K562 (cell line): ENCODE data around the gene DIAPH3. TPM values are rescaled to one million over a fixed set of nuclear protein-coding genes. Genes with fewer than 3 reads are reported as not detected.

Experiments
- ATAC-seq: fragments of 200-7000 bp; cut with Tn5 transposase; 3 replicates; pipeline ENCODE4 v1.9.1; 2020; ENCODE audit warnings: moderate library complexity
- BruUV-seq: library from RNA; stranded (reverse); fragments of 400-500 nt; replicated peaks from 2 replicates; lab custom pipeline; 2021; lab: Mats Ljungman, UMichigan
- CTCF ChIA-PET: fragments of 300-600 bp; formaldehyde crosslinking; extraction: SDS; loops from one replicate; lab custom pipeline; 2021; ENCODE audit warnings: low intra/inter-chr PET ratio; lab: Yijun Ruan, JAX
- POLR2A ChIA-PET: fragments of 300-600, 350-650 bp; sonication (Branson Sonifier 250); formaldehyde crosslinking; extraction: SDS; loops from one replicate; lab custom pipeline; 2021; ENCODE audit warnings: antibody characterized with exemption, inconsistent platforms; lab: Yijun Ruan, JAX
- DNase-seq, 4 experiments: peaks; one replicate each; pipeline versions ENCODE4 v3.0.0 to v3.0.0-alpha.2; 2011 to 2018; ENCODE audit warnings: low spot score in 3 of 4, mixed read lengths in 3 of 4; ENCODE audit errors: extremely low read depth in 1 of 4
- FAIRE-seq: peaks from 2 replicates; lab custom pipeline; 2011; peaks lifted over from hg19 to GRCh38; lab: Jason Lieb, UNC
- H2AFZ ChIP-seq: 2 replicates; pipeline ENCODE4 v1.6.0; 2011; ENCODE audit warnings: low read depth, low read length, control low read depth, inconsistent platforms
- H3K27ac ChIP-seq: fragments of 200-600 bp; 3 replicates; pipeline ENCODE4 v1.8.0; 2011; ENCODE audit warnings: low read depth, mild to moderate bottlenecking, control low read depth, inconsistent platforms, low read length, moderate library complexity, mixed read lengths; ENCODE audit errors: extremely low read depth
- H3K27me3 ChIP-seq, 2 experiments: fragments of 300-600 bp in 1 of 2; 2 replicates in 1 of 2; 3 replicates in 1 of 2; pipeline versions ENCODE4 v1.6.0 to v1.8.0; 2011; ENCODE audit warnings: inconsistent platforms in 2 of 2, low read length in 2 of 2, mild to moderate bottlenecking in 1 of 2, mixed read lengths in 1 of 2, moderate library complexity in 1 of 2; ENCODE audit not compliant: control insufficient read depth in 2 of 2, insufficient read depth in 2 of 2
- H3K36me3 ChIP-seq: fragments of 300-600 bp; 3 replicates; pipeline ENCODE4 v1.8.0; 2011; ENCODE audit warnings: mild to moderate bottlenecking, low read length, inconsistent platforms; ENCODE audit not compliant: control insufficient read depth, insufficient read depth
- H3K4me1 ChIP-seq, 2 experiments: fragments of 200-600 bp in 1 of 2; replicated peaks in 1 of 2; 2 replicates in 1 of 2; 3 replicates in 1 of 2; pipeline versions ENCODE4 v1.5.1 to v1.8.0; 2011; ENCODE audit warnings: inconsistent platforms in 2 of 2, low read length in 2 of 2, mild to moderate bottlenecking in 1 of 2, mixed read lengths in 1 of 2, moderate library complexity in 1 of 2; ENCODE audit not compliant: control insufficient read depth in 2 of 2, insufficient read depth in 2 of 2
- H3K4me2 ChIP-seq: 2 replicates; pipeline ENCODE4 v1.6.1; 2011; ENCODE audit warnings: low read length, control low read depth, inconsistent platforms, mixed read lengths; ENCODE audit not compliant: insufficient read depth
- H3K4me3 ChIP-seq: fragments of 200-600 bp; sonication (generic), shearing (Covaris generic); 2 replicates; pipeline ENCODE4 v1.5.1; 2016; ENCODE audit warnings: control low read depth, inconsistent platforms
- H3K79me2 ChIP-seq: fragments of 200-600 bp; 3 replicates; pipeline ENCODE4 v1.8.0; 2011; ENCODE audit warnings: low read length, inconsistent platforms; ENCODE audit not compliant: control insufficient read depth, insufficient read depth
- H3K9ac ChIP-seq, 2 experiments: 2 replicates each; pipeline versions ENCODE4 v1.6.0 to v1.6.1; 2011; ENCODE audit warnings: low read depth in 2 of 2, low read length in 2 of 2, control low read depth in 1 of 2, inconsistent platforms in 1 of 2, mild to moderate bottlenecking in 1 of 2, mixed read lengths in 1 of 2; ENCODE audit not compliant: insufficient read depth in 1 of 2
- H3K9me1 ChIP-seq: one replicate; pipeline ENCODE4 v1.6.0; 2011; ENCODE audit warnings: inconsistent platforms, mild to moderate bottlenecking, low read length, moderate library complexity; ENCODE audit not compliant: control insufficient read depth, insufficient read depth
- H3K9me3 ChIP-seq: replicated peaks from 2 replicates; pipeline ENCODE4 v1.5.1; 2011; ENCODE audit warnings: low read depth, low read length, inconsistent platforms; ENCODE audit not compliant: control insufficient read depth, insufficient read depth
- H4K20me1 ChIP-seq: replicated peaks from 2 replicates; pipeline ENCODE4 v1.6.1; 2011; ENCODE audit warnings: low read length, inconsistent platforms, mixed read lengths; ENCODE audit not compliant: control insufficient read depth, insufficient read depth
- CTCF ChIP-seq, 3 experiments: IDR thresholded peaks in 2 of 3; conservative IDR thresholded peaks in 1 of 3; 2 replicates each; pipeline ENCODE4 v1.5.1; 2011 to 2012; ENCODE audit warnings: low read length in 3 of 3, mild to moderate bottlenecking in 3 of 3, control low read depth in 2 of 3, improper control_type of control experiment in 1 of 3, inconsistent platforms in 1 of 3, low read depth in 1 of 3, mixed read lengths in 1 of 3, moderate library complexity in 1 of 3; ENCODE audit not compliant: insufficient read depth in 2 of 3
- HDAC6 ChIP-seq: IDR thresholded peaks from 2 replicates; pipeline ENCODE4 v1.6.1; 2012; ENCODE audit warnings: low read depth, mild to moderate bottlenecking, control low read depth, inconsistent platforms, low read length, moderate library complexity
- PKNOX1 ChIP-seq: fragments of 450-650 bp; IDR thresholded peaks from 2 replicates; pipeline ENCODE4 v1.6.1; 2016
- RAD21 ChIP-seq, 2 experiments: fragments of 250-450 bp in 1 of 2; fragments of 450-650 bp in 1 of 2; sonication (Bioruptor Pico) in 1 of 2; formaldehyde crosslinking in 1 of 2; IDR thresholded peaks in 1 of 2; conservative IDR thresholded peaks in 1 of 2; 2 replicates each; pipeline versions ENCODE4 v1.4.0 to v1.8.0; 2020 to 2022; ENCODE audit warnings: mild to moderate bottlenecking in 2 of 2, moderate library complexity in 1 of 2
- SMARCA5 ChIP-seq: fragments of 450-650 bp; IDR thresholded peaks from 2 replicates; pipeline ENCODE4 v1.6.1; 2016
- ZNF384 ChIP-seq: IDR thresholded peaks from 2 replicates; pipeline ENCODE4 v1.6.1; 2012; ENCODE audit warnings: low read depth, low read length, improper control_type of control experiment
- WGBS: fragments of 100-300 bp; shearing (Covaris generic); methylation state at CpG from one replicate; pipeline ENCODE4 v1.1.6; 2016; ENCODE audit warnings: low coverage, mixed read lengths; ENCODE audit not compliant: insufficient coverage; ENCODE audit errors: missing lambda C conversion rate; 5-methylcytosine and 5-hydroxymethylcytosine counted together
- in situ Hi-C: fragments of 300-500 bp; cut with MboI; formaldehyde crosslinking; loops from 4 replicates; pipeline ENCODE4 v1.15.0; 2018; ENCODE audit warnings: inconsistent platforms, mixed read lengths
- intact Hi-C: fragments of 100-400 bp; cut with micrococcal nuclease; formaldehyde crosslinking; loops from 2 replicates; pipeline ENCODE4 v1.14.2; 2022
- polyA plus RNA-seq, 8 experiments: library from polyadenylated mRNA; depleted of rRNA in 4 of 8; stranded (reverse) in 5 of 8; unstranded in 3 of 8; fragments of >200 nt; fragmentation: Nextera tagmentation in 2 of 8; fragmentation: Illumina TruSeq in 1 of 8; extraction: Ambion mirVana in 2 of 8; extraction: Trizol in 1 of 8; gene quantifications; 2 replicates each; pipeline versions ENCODE4 v1.2.1 to v1.2.3, GENCODE V29; 2011 to 2014; ENCODE audit warnings: inconsistent platforms in 1 of 8, missing spikeins in 1 of 8
- total RNA-seq, 7 experiments: library from RNA; depleted of rRNA in 6 of 7; stranded (reverse); fragments of >200 nt in 6 of 7; fragmentation: Illumina TruSeq in 2 of 7; extraction: Trizol in 2 of 7; gene quantifications; 2 replicates each; pipeline versions ENCODE4 v1.2.1 to v1.2.3, GENCODE V29; 2011 to 2021; ENCODE audit warnings: low replicate concordance in 1 of 7
- TF ChIP-seq, protein P1 (sequence below), 2 experiments: fragments of 450-650 bp; formaldehyde crosslinking in 1 of 2; IDR thresholded peaks; 2 replicates each; pipeline versions ENCODE4 v1.4.0 to v1.6.1; 2014 to 2020; ENCODE audit warnings: mild to moderate bottlenecking in 2 of 2, borderline replicate concordance in 1 of 2, low read depth in 1 of 2

Gene DIAPH3
- total and polyA plus RNA-seq, 9 of the 15 experiments (the other 6 are each of a cell fraction or from before 2014, with no cell fraction given) = 9.0 to 18.7 (median 14.7) TPM

DNA sequence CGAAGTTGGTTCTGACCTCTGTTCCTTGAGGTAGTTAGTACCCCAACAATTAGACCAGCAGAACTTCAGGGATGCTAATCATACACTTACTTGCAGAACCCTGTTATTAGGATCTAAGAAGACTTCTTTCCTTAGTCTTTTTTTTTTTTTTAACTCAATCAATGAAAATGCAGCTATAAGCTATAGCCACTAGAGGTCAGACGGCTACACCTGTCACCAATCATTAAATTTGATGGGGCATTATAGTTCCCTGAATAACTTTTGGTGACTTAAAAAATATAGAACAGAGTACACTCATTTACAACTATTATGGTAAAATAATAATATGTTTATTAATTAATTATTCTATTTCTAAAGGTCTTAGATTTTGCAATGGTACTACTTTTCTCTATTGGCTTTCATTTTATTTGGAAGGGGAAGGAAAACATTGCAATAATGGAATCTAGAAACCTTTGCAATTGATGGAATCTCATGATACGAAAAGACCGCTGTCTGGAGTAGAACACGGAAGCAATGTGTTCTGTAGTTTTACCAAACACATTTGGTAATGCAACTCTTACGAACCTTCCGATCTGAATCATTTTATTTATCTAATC lies 483.2 kb downstream of the DIAPH3 start:
- no peak for FAIRE-seq
- CTCF ChIA-PET = interaction anchor here (0.6 to 2.1 kb wide), 6 partner anchors 76 to 935 kb away, joined by 3 to 9 read pairs (median 4); no protein-coding TSS in a partner anchor
- TF ChIP-seq CTCF (IDR thresholded peaks at IDR 0.05 in 2 of 3, conservative IDR thresholded peaks at IDR 0.05 in 1 of 3; ENCODE audit: insufficient read depth in 2 of 3, low read depth in 1 of 3, low read length in 3 of 3) (peak; percentile 28 to 62 (median 41); a peak in 3 of 6 replicates), RAD21 (CRISPR knock-in tag; conservative IDR thresholded peaks at IDR 0.05 in 1 of 2, IDR thresholded peaks at IDR 0.05 in 1 of 2) (peak; percentile 35 to 57; a peak in 3 of 4 replicates), PKNOX1 (0 out of 2 replicates have a peak, but pooled peaks have one; percentile 6), ZNF384 (peak; percentile 82), HDAC6 (no peak), SMARCA5 (no peak)
- TF ChIP-seq, protein P1, sequence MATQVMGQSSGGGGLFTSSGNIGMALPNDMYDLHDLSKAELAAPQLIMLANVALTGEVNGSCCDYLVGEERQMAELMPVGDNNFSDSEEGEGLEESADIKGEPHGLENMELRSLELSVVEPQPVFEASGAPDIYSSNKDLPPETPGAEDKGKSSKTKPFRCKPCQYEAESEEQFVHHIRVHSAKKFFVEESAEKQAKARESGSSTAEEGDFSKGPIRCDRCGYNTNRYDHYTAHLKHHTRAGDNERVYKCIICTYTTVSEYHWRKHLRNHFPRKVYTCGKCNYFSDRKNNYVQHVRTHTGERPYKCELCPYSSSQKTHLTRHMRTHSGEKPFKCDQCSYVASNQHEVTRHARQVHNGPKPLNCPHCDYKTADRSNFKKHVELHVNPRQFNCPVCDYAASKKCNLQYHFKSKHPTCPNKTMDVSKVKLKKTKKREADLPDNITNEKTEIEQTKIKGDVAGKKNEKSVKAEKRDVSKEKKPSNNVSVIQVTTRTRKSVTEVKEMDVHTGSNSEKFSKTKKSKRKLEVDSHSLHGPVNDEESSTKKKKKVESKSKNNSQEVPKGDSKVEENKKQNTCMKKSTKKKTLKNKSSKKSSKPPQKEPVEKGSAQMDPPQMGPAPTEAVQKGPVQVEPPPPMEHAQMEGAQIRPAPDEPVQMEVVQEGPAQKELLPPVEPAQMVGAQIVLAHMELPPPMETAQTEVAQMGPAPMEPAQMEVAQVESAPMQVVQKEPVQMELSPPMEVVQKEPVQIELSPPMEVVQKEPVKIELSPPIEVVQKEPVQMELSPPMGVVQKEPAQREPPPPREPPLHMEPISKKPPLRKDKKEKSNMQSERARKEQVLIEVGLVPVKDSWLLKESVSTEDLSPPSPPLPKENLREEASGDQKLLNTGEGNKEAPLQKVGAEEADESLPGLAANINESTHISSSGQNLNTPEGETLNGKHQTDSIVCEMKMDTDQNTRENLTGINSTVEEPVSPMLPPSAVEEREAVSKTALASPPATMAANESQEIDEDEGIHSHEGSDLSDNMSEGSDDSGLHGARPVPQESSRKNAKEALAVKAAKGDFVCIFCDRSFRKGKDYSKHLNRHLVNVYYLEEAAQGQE (IDR thresholded peaks at IDR 0.05; ENCODE audit: borderline replicate concordance) = peak; percentile 33; the same call in 1 of the 2 replicates
- TF ChIP-seq, protein P1 (CRISPR knock-in tag; IDR thresholded peaks at IDR 0.05; ENCODE audit: low read depth) = no peak

More for the DNA sequence above, 483.2 kb downstream of the DIAPH3 start:
- Histone ChIP-seq H3K36me3 (no peaks in the 10 kb centered on the region), H3K9me1 (no peaks in the 10 kb centered on the region), H2AFZ (no peak overlapping the region), H3K27ac (no peak overlapping the region), H3K9ac (no peak overlapping the region), H3K4me3 (no peak overlapping the region), H3K79me2 (no peaks in the 10 kb centered on the region), H3K4me2 (no peak overlapping the region), H3K4me1 (no peaks in the 10 kb centered on the region), H3K9me3 (no peaks in the 10 kb centered on the region), H3K27me3 (no peaks in the 10 kb centered on the region), H4K20me1 (no peaks in the 10 kb centered on the region)
- BruUV-seq = no TSS peak
- intact Hi-C loops = loop anchor here (1.0 to 5.0 kb wide), 5 partner anchors 92 to 751 kb away; no protein-coding TSS in a partner anchor
- DNase-seq (peak in 3 of 4 experiments; percentile 4), ATAC-seq (no peak)
- POLR2A ChIA-PET = interaction anchor here (0.6 kb wide), 1 partner anchor 11 kb away, joined by 3 read pairs; no protein-coding TSS in a partner anchor
- WGBS = 52% methylated on average over 7 of the region's 7 CpGs
- in situ Hi-C loops = no loop called here
